AG04450 (cell line): ENCODE data around the gene ABCG5. TPM values are rescaled to one million over a fixed set of nuclear protein-coding genes. Genes with fewer than 3 reads are reported as not detected.

ENCODE experiments used
- CTCF ChIA-PET: fragments of 300-600, 350-600 bp; formaldehyde crosslinking; extraction: SDS; loops from one replicate; lab custom pipeline; 2022; ENCODE audit warnings: antibody characterized with exemption, inconsistent platforms; lab: Charles Lee
- POLR2A ChIA-PET: fragments of 350-600 bp; formaldehyde crosslinking; extraction: SDS; loops from one replicate; lab custom pipeline; 2021; ENCODE audit warnings: antibody characterized with exemption, inconsistent platforms; lab: Yijun Ruan, JAX
- DNase-seq: peaks from one replicate; pipeline ENCODE4 v3.0.0-alpha.2; 2011; ENCODE audit warnings: low read depth, low spot score
- H3K27ac ChIP-seq: one replicate; pipeline ENCODE4 v1.5.1; 2012; ENCODE audit warnings: low read depth, low read length, control low read depth
- H3K27me3 ChIP-seq: one replicate; pipeline ENCODE4 v1.6.0; 2012; ENCODE audit warnings: low read length; ENCODE audit not compliant: control insufficient read depth, insufficient read depth
- H3K4me3 ChIP-seq: 2 replicates; pipeline ENCODE4 v1.5.1; 2011; ENCODE audit warnings: mild to moderate bottlenecking, low read depth, low read length, control low read depth
- H3K9me3 ChIP-seq: 2 replicates; pipeline ENCODE4 v1.5.1; 2012; ENCODE audit warnings: low read length; ENCODE audit not compliant: control insufficient read depth, insufficient read depth
- CTCF ChIP-seq: IDR thresholded peaks from 2 replicates; pipeline ENCODE4 v1.5.1; 2011; ENCODE audit warnings: low read depth, low read length, control low read depth, inconsistent platforms
- polyA minus RNA-seq: library from RNA; depleted of rRNA, polyadenylated mRNA; stranded (reverse); fragments of >200 nt; gene quantifications from 2 replicates; pipeline ENCODE4 v1.2.3, GENCODE V29; 2011; rRNA and poly(A)+ RNA removed
- polyA plus RNA-seq: library from polyadenylated mRNA; depleted of rRNA; stranded (reverse); fragments of >200 nt; gene quantifications from 2 replicates; pipeline ENCODE4 v1.2.3, GENCODE V29; 2011; rRNA removed

Gene ABCG5
- not detected in 2 replicates for polyA plus RNA-seq
- polyA minus RNA-seq, result not detected in 2 replicates

GRCh38 chr2:43838560-43839267 is at the start of gene ABCG5, which contains the start of gene ABCG8:
ABCG5 (minus strand) TSS chr2:43838839; CDS start chr2:43838679, 160 bp downstream.
ABCG8 (plus strand) TSS chr2:43838971; CDS start chr2:43839054, 83 bp downstream.
- Histone ChIP-seq H3K27me3 (peaks cover 27% of the 10 kb centered on the region), H3K4me3 (no peak within 1 kb of the TSS), H3K27ac (no peak within 1 kb of the TSS), H3K9me3 (no peaks in the 10 kb centered on the region)
- CTCF ChIA-PET, result no interaction called here
- no peak for TF ChIP-seq CTCF
- DNase-seq, result no peak
- POLR2A ChIA-PET, result no interaction called here

GRCh38 chr2:43887176-43887575 is 48.5 kb upstream of the ABCG5 start:
- no peak overlapping the region for H3K27ac ChIP-seq
- H3K4me3 ChIP-seq, result no peak overlapping the region
- H3K9me3 ChIP-seq, result no peaks in the 10 kb centered on the region
- TF ChIP-seq CTCF, result no peak
- POLR2A ChIA-PET, result no interaction called here
- CTCF ChIA-PET, result no interaction called here
- H3K27me3 ChIP-seq, result no peaks in the 10 kb centered on the region
- no peak for DNase-seq

DNA sequence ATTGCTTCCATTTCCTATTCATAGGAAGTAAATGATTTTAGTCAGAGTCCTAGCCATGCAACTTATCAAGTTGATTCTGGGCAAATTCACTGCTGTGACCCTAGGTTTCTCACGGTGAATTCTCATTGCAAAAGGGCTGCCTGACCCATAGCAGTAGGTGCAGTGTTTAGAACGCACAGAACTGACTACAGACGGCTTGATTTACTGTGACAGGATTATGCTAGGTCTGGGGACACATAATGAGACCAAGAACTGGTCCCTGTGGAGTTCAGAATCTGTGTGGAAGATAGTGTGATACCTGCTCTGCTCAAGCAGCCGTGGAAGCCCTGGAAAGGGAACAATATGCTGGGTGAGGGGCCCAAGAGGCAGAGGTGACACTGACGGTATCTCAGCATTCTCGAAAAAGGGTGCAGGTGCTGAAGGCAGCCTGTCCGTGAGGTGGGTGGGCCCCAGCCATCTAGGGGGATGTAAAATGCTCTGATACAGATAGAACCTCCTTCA is 46.5 kb upstream of the ABCG5 start:
- Histone ChIP-seq H3K27ac (no peak overlapping the region), H3K4me3 (no peak overlapping the region), H3K9me3 (no peaks in the 10 kb centered on the region), H3K27me3 (no peaks in the 10 kb centered on the region)
- no peak for TF ChIP-seq CTCF
- CTCF ChIA-PET, result no interaction called here
- no peak for DNase-seq
- POLR2A ChIA-PET, result no interaction called here

GRCh38 chr2:43884689-43885088 is 46.0 kb upstream of the ABCG5 start:
- ChIA-PET CTCF (interaction anchor here (0.9 kb wide), 1 partner anchor 56 kb away, joined by 3 read pairs; no protein-coding TSS in a partner anchor), POLR2A (no interaction called here)
- H3K4me3 ChIP-seq, result no peak overlapping the region
- no peaks in the 10 kb centered on the region for H3K9me3 ChIP-seq
- no peak overlapping the region for H3K27ac ChIP-seq
- no peak for DNase-seq
- no peaks in the 10 kb centered on the region for H3K27me3 ChIP-seq
- TF ChIP-seq CTCF, result no peak

DNA sequence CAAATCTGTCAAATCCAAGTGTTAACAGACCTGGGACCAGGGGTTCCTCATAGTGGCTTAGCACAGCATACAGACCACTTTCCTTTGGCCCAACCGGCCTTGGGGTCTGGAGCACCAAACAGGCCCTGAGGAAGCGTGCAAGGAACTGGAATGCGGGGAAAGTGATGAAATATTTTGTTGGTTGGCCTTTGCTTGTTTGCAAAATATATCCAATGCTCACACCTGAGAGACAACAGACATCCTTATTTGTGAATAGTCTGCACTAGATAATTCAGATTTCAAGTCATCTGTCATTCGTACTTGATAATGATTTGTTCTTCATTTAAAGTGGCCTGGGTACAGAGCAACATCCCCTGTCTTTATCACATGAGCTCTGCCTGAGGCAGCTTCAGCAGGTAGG is 43.7 kb upstream of the ABCG5 start:
- H3K27me3 ChIP-seq, result peaks cover 2% of the 10 kb centered on the region

More for the DNA sequence above, 43.7 kb upstream of the ABCG5 start:
- CTCF ChIA-PET, result interaction anchor here (2.0 kb wide), 1 partner anchor 22 kb away, joined by 6 read pairs; no protein-coding TSS in a partner anchor
- no peak overlapping the region for H3K4me3 ChIP-seq
- POLR2A ChIA-PET, result interaction anchor here (0.6 to 0.7 kb wide), 2 partner anchors 20 to 22 kb away, joined by 3 to 8 read pairs; no protein-coding TSS in a partner anchor
- DNase-seq, result no peak
- H3K27ac ChIP-seq, result no peak overlapping the region
- no peaks in the 10 kb centered on the region for H3K9me3 ChIP-seq
- no peak for TF ChIP-seq CTCF
